H1 (cell line): ENCODE measurements around the gene VRK2. TPM values are rescaled to one million over a fixed set of nuclear protein-coding genes. Genes with fewer than 3 reads are reported as not detected.

Experiments
- CTCF ChIA-PET: fragments of 300-600 bp; sonication (Branson Sonifier 250); formaldehyde crosslinking; loops from one replicate; lab custom pipeline; 2021; ENCODE audit not compliant: partially characterized antibody; lab: Charles Lee
- POLR2A ChIA-PET: fragments of 300-600 bp; sonication (Branson Sonifier 250); formaldehyde crosslinking; loops from one replicate; lab custom pipeline; 2021; ENCODE audit warnings: inconsistent platforms; ENCODE audit not compliant: partially characterized antibody; lab: Charles Lee
- DNase-seq, 2 experiments: peaks; one replicate each; pipeline versions ENCODE4 v3.0.0 to v3.0.0-alpha.2; 2010 to 2022; ENCODE audit warnings: low spot score in 2 of 2, low read depth in 1 of 2, mixed read lengths in 1 of 2
- FAIRE-seq: peaks from 2 replicates; lab custom pipeline; 2011; peaks lifted over from hg19 to GRCh38; lab: Jason Lieb, UNC
- H2AFZ ChIP-seq: 2 replicates; pipeline ENCODE4 v1.8.1; 2012; ENCODE audit warnings: low read length, inconsistent platforms
- H2AK5ac ChIP-seq: 2 replicates; pipeline ENCODE4 v1.6.1; 2013; ENCODE audit warnings: low read depth, low read length
- H2BK120ac ChIP-seq: replicated peaks from 2 replicates; pipeline ENCODE3; 2013; ENCODE audit warnings: low read depth, low read length, inconsistent platforms
- H2BK12ac ChIP-seq: 2 replicates; pipeline ENCODE4 v1.6.1; 2013; ENCODE audit warnings: low read depth, low read length
- H2BK15ac ChIP-seq: 2 replicates; pipeline ENCODE4 v1.6.1; 2013; ENCODE audit warnings: low read length
- H2BK20ac ChIP-seq: 2 replicates; pipeline ENCODE4 v1.6.1; 2013; ENCODE audit warnings: low read length
- H2BK5ac ChIP-seq: 2 replicates; pipeline ENCODE4 v1.6.1; 2013; ENCODE audit warnings: low read depth, low read length
- H3K14ac ChIP-seq: 2 replicates; pipeline ENCODE4 v1.6.1; 2013; ENCODE audit warnings: inconsistent platforms; ENCODE audit not compliant: insufficient read length
- H3K18ac ChIP-seq: 2 replicates; pipeline ENCODE4 v1.6.1; 2013; ENCODE audit warnings: low read length; ENCODE audit errors: extremely low read depth
- H3K23ac ChIP-seq: 2 replicates; pipeline ENCODE4 v1.6.1; 2013; ENCODE audit warnings: inconsistent platforms; ENCODE audit not compliant: insufficient read length
- H3K23me2 ChIP-seq: 2 replicates; pipeline ENCODE4 v1.6.1; 2013; ENCODE audit warnings: low read depth, low read length
- H3K27ac ChIP-seq: 2 replicates; pipeline ENCODE4 v1.6.1; 2011; ENCODE audit warnings: low read depth, low read length, inconsistent platforms
- H3K27me3 ChIP-seq, 4 experiments: replicated peaks in 1 of 4; 1 replicate in 1 of 4; 2 replicates in 3 of 4; pipeline versions ENCODE4 v1.6.1 to v1.8.1; 2011 to 2013; ENCODE audit warnings: low read length in 3 of 4, mild to moderate bottlenecking in 3 of 4, inconsistent platforms in 2 of 4, mixed read lengths in 2 of 4, moderate library complexity in 1 of 4; ENCODE audit not compliant: control insufficient read depth in 3 of 4, insufficient read depth in 3 of 4; ENCODE audit errors: extremely low read depth in 1 of 4
- H3K36me3 ChIP-seq, 4 experiments: 2 replicates each; pipeline versions ENCODE4 v1.6.1 to v1.8.1; 2011 to 2013; ENCODE audit warnings: mild to moderate bottlenecking in 4 of 4, low read length in 3 of 4, moderate library complexity in 2 of 4, control low read depth in 1 of 4, inconsistent platforms in 1 of 4; ENCODE audit not compliant: insufficient read depth in 4 of 4, control insufficient read depth in 2 of 4
- H3K4ac ChIP-seq: replicated peaks from 2 replicates; pipeline ENCODE3; 2013; ENCODE audit warnings: low read length, low read depth, mixed read lengths, inconsistent platforms; ENCODE audit not compliant: insufficient read length
- H3K4me1 ChIP-seq, 4 experiments: replicated peaks in 1 of 4; 1 replicate in 1 of 4; 2 replicates in 3 of 4; pipeline versions ENCODE4 v1.6.1 to v1.8.1; 2011 to 2013; ENCODE audit warnings: low read length in 3 of 4, inconsistent platforms in 2 of 4, mixed read lengths in 1 of 4; ENCODE audit not compliant: insufficient read depth in 4 of 4, control insufficient read depth in 3 of 4
- H3K4me2 ChIP-seq, 2 experiments: 2 replicates each; pipeline versions ENCODE4 v1.6.1 to v1.8.1; 2011 to 2013; ENCODE audit warnings: low read depth in 2 of 2, low read length in 2 of 2, control low read depth in 1 of 2, inconsistent platforms in 1 of 2, mild to moderate bottlenecking in 1 of 2; ENCODE audit not compliant: insufficient read depth in 1 of 2
- H3K4me3 ChIP-seq, 4 experiments: fragments of 200-600, 300-600 bp in 1 of 4; sonication (generic), shearing (Covaris generic), sonication (Bioruptor Twin) in 1 of 4; 2 replicates each; pipeline versions ENCODE4 v1.5.1 to v1.8.1; 2011 to 2016; ENCODE audit warnings: low read length in 4 of 4, low read depth in 3 of 4, control low read depth in 2 of 4, inconsistent platforms in 2 of 4, mild to moderate bottlenecking in 2 of 4, mixed read lengths in 1 of 4, moderate library complexity in 1 of 4; ENCODE audit not compliant: insufficient read depth in 2 of 4; ENCODE audit errors: extremely low read depth in 1 of 4
- H3K56ac ChIP-seq: replicated peaks from 2 replicates; pipeline ENCODE3; 2013; ENCODE audit warnings: low read depth, mild to moderate bottlenecking, mixed read lengths, low read length, inconsistent platforms; ENCODE audit not compliant: insufficient read length
- H3K79me1 ChIP-seq: 2 replicates; pipeline ENCODE4 v1.6.1; 2013; ENCODE audit warnings: low read depth, low read length, control low read depth
- H3K79me2 ChIP-seq, 2 experiments: 2 replicates each; pipeline versions ENCODE4 v1.6.1 to v1.8.1; 2012 to 2013; ENCODE audit warnings: low read length in 2 of 2, mild to moderate bottlenecking in 2 of 2, inconsistent platforms in 1 of 2; ENCODE audit not compliant: insufficient read depth in 2 of 2, control insufficient read depth in 1 of 2
- H3K9ac ChIP-seq, 4 experiments: replicated peaks in 1 of 4; 1 replicate in 1 of 4; 2 replicates in 3 of 4; pipeline versions ENCODE4 v1.6.1 to v1.8.1; 2011 to 2013; ENCODE audit warnings: low read depth in 3 of 4, low read length in 3 of 4, control low read depth in 2 of 4, mild to moderate bottlenecking in 2 of 4, moderate library complexity in 2 of 4, inconsistent platforms in 1 of 4; ENCODE audit errors: extremely low read depth in 1 of 4
- H3K9me3 ChIP-seq, 2 experiments: 2 replicates each; pipeline versions ENCODE4 v1.6.1 to v1.8.1; 2012 to 2013; ENCODE audit warnings: mild to moderate bottlenecking in 2 of 2, moderate library complexity in 2 of 2, control low read depth in 1 of 2, inconsistent platforms in 1 of 2, low read depth in 1 of 2, low read length in 1 of 2, mixed read lengths in 1 of 2; ENCODE audit not compliant: insufficient read depth in 2 of 2
- H4K20me1 ChIP-seq, 2 experiments: replicated peaks in 1 of 2; 2 replicates each; pipeline versions ENCODE3 to v1.8.1; 2011 to 2013; ENCODE audit warnings: inconsistent platforms in 2 of 2, low read length in 2 of 2, mild to moderate bottlenecking in 1 of 2; ENCODE audit not compliant: insufficient read depth in 2 of 2, control insufficient read depth in 1 of 2
- H4K5ac ChIP-seq: 2 replicates; pipeline ENCODE4 v1.6.1; 2013; ENCODE audit warnings: low read length, low read depth, mixed read lengths, inconsistent platforms; ENCODE audit not compliant: insufficient read length
- H4K8ac ChIP-seq: 2 replicates; pipeline ENCODE4 v1.8.0; 2013; ENCODE audit warnings: mild to moderate bottlenecking, moderate library complexity, low read length, inconsistent platforms; ENCODE audit not compliant: insufficient read depth; ENCODE audit errors: extremely low read depth
- H4K91ac ChIP-seq: replicated peaks from 2 replicates; pipeline ENCODE3; 2013; ENCODE audit warnings: low read length, mixed read lengths, inconsistent platforms; ENCODE audit not compliant: insufficient read length
- CREB1 ChIP-seq: IDR thresholded peaks from 2 replicates; pipeline ENCODE4 v1.6.1; 2012; ENCODE audit warnings: inconsistent platforms
- KDM4A ChIP-seq: IDR thresholded peaks from one replicate; pipeline ENCODE4 v1.7.1; 2012; ENCODE audit warnings: low read depth, mild to moderate bottlenecking, moderate library complexity, low read length, inconsistent platforms; ENCODE audit not compliant: severe bottlenecking
- TAF1 ChIP-seq: IDR thresholded peaks from 2 replicates; pipeline ENCODE4 v1.6.1; 2011; ENCODE audit warnings: mild to moderate bottlenecking, low read depth, low read length
- TCF12 ChIP-seq: IDR thresholded peaks from 2 replicates; pipeline ENCODE4 v1.6.1; 2011; ENCODE audit warnings: low read depth, mild to moderate bottlenecking, low read length
- TEAD4 ChIP-seq: IDR thresholded peaks from 2 replicates; pipeline ENCODE4 v1.6.1; 2012; ENCODE audit warnings: low read depth, low read length, inconsistent platforms, mixed read lengths
- YY1 ChIP-seq: IDR thresholded peaks from 2 replicates; pipeline ENCODE4 v1.6.1; 2011; ENCODE audit warnings: low read depth, mild to moderate bottlenecking, low read length
- ZNF274 ChIP-seq: IDR thresholded peaks from 2 replicates; pipeline ENCODE4 v1.7.0; 2012; ENCODE audit warnings: low read length, borderline replicate concordance; ENCODE audit errors: extremely low read depth
- WGBS, 2 experiments: shearing (Covaris generic) in 1 of 2; methylation state at CpG; one replicate each; pipeline versions ENCODE4 v1.1.6 to v1.1.7; 2013 to 2015; ENCODE audit warnings: low lambda C conversion rate in 2 of 2, mixed read lengths in 2 of 2, inconsistent platforms in 1 of 2, low coverage in 1 of 2, missing lambda C conversion rate in 1 of 2; ENCODE audit not compliant: insufficient replicate concordance in 2 of 2, insufficient coverage in 1 of 2, insufficient read length in 1 of 2; ENCODE audit errors: extremely low coverage in 1 of 2, missing lambda C conversion rate in 1 of 2; 5-methylcytosine and 5-hydroxymethylcytosine counted together
- polyA plus RNA-seq, 7 experiments: library from polyadenylated mRNA; depleted of rRNA in 3 of 7; stranded (reverse) in 5 of 7; unstranded in 2 of 7; fragments of >200 nt in 5 of 7; fragments of 200-250 nt in 2 of 7; gene quantifications; 1 replicate in 5 of 7; 2 replicates in 1 of 7; 4 replicates in 1 of 7; pipeline versions ENCODE4 v1.2.1 to v1.2.3, GENCODE V29; 2011 to 2013; ENCODE audit warnings: missing spikeins in 2 of 7, mixed read lengths in 2 of 7
- total RNA-seq: library from RNA; stranded (reverse); fragmentation: NEBNext Ultra II Directional; extraction: Animal tissue kit (Norgen Biotek cat#: 25700); gene quantifications from 2 replicates; pipeline ENCODE4 v1.2.1, GENCODE V29; 2021
- TF ChIP-seq, protein P1 (sequence below): IDR thresholded peaks from 2 replicates; pipeline ENCODE4 v1.6.1; 2011; ENCODE audit warnings: low read depth, mild to moderate bottlenecking, low read length; ENCODE audit not compliant: insufficient read depth

VRK2 gene
- total and polyA plus RNA-seq, 2 of the 8 experiments (the other 6 are each of a cell fraction or from before 2014, with no cell fraction given) = 7.6 to 27.8 TPM

DNA sequence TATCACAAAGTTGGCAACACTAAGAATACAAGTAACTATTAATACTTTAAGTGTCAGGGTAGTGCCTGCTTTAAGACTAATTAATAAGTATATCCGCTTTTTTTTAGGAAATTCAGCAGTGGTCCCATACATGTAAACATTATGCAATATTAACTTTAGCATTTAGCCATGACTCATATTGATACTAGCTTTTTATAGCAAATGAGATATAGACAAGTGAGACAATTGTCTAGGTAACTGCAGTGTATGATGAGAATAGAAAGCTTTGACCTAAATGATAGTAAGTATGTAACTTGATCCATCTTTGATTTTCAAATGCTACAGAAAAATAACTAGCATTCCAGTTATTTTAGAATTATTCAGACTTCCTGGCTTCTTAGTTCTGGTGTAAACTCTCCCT is 27.4 kb upstream of the VRK2 start:
- no peak for DNase-seq
- Histone ChIP-seq H3K56ac (no peak overlapping the region), H3K23me2 (no peaks in the 10 kb centered on the region), H2BK12ac (no peak overlapping the region), H2BK5ac (no peak overlapping the region), H4K8ac (no peak overlapping the region), H3K14ac (no peak overlapping the region), H2BK15ac (no peak overlapping the region), H3K23ac (no peak overlapping the region), H4K5ac (no peak overlapping the region), H3K27me3 (no peaks in the 10 kb centered on the region), H3K27ac (no peak overlapping the region), H3K79me2 (no peaks in the 10 kb centered on the region), H2BK120ac (no peak overlapping the region), H4K91ac (no peak overlapping the region), H3K36me3 (no peaks in the 10 kb centered on the region), H3K4me3 (no peak overlapping the region), H3K4me1 (no peaks in the 10 kb centered on the region), H3K9me3 (no peaks in the 10 kb centered on the region), H4K20me1 (no peaks in the 10 kb centered on the region), H3K4me2 (no peak overlapping the region), H2BK20ac (no peak overlapping the region), H2AK5ac (no peak overlapping the region), H2AFZ (no peak overlapping the region), H3K79me1 (no peaks in the 10 kb centered on the region), H3K4ac (no peak overlapping the region), H3K18ac (no peak overlapping the region), H3K9ac (no peak overlapping the region)
- 48% methylated on average over 1 of the region's 1 CpG; no CpG with 5 or more reads in 1 of the 2 experiments for WGBS, 2 experiments
- FAIRE-seq = no peak
- ChIA-PET POLR2A (no interaction called here), CTCF (no interaction called here)
- TF ChIP-seq CREB1 (no peak), ZNF274 (no peak), TEAD4 (no peak), KDM4A (no peak), TAF1 (no peak), TCF12 (no peak), YY1 (no peak)
- TF ChIP-seq, protein P1, sequence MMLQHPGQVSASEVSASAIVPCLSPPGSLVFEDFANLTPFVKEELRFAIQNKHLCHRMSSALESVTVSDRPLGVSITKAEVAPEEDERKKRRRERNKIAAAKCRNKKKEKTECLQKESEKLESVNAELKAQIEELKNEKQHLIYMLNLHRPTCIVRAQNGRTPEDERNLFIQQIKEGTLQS = no peak
